ENCODE results near the gene TYW1B. TPM values are rescaled to one million over a fixed set of nuclear protein-coding genes. Genes with fewer than 3 reads are reported as not detected.
"Not testable (repeated sequence)": the region's sequence is repeated elsewhere in the genome, so short reads cannot be mapped to it uniquely, and the experiment has no call there.

TYW1B gene
- total and polyA plus RNA-seq, 2 of the 4 experiments (the other 2 are of a cell fraction): 1.0 to 1.8 TPM

GRCh38 chr7:72536038-72536437 is 292.0 kb downstream of the TYW1B start:
- H3K4me2 ChIP-seq (ENCODE audit: low read depth, low read length); dilution Hi-C loops (cut with HindIII; ENCODE audit: low sequenced_read_pairs, unreplicated experiment); H4K5ac ChIP-seq (ENCODE audit: low read depth, low read length); H3K4me1 ChIP-seq (ENCODE audit: control insufficient read depth, insufficient read depth, low read length); H2AK9ac ChIP-seq (replicated peaks; ENCODE audit: low read depth, low read length, poor library complexity); H2BK5ac ChIP-seq (ENCODE audit: low read depth, low read length, poor library complexity, severe bottlenecking); H3K18ac ChIP-seq (ENCODE audit: low read depth, low read length); H3K23ac ChIP-seq (ENCODE audit: low read depth, low read length); H3K36me3 ChIP-seq (ENCODE audit: control insufficient read depth, insufficient read depth, low read length); DNase-seq; intact Hi-C loops (cut with micrococcal nuclease); H3K79me1 ChIP-seq (ENCODE audit: low read depth in 1 of 2, low read length in 2 of 2); H3K9me1 ChIP-seq (ENCODE audit: insufficient read depth, low read length); BruUV-seq (replicated peaks); in situ Hi-C loops (cut with MboI; ENCODE audit: low sequenced_read_pairs); H2BK15ac ChIP-seq (ENCODE audit: low read depth, low read length); H3K4ac ChIP-seq (ENCODE audit: low read depth, low read length); H2AFZ ChIP-seq (replicated peaks; ENCODE audit: low read length, poor library complexity); H3K4me3 ChIP-seq (ENCODE audit: insufficient read depth, low read depth, low read length); H2BK20ac ChIP-seq (ENCODE audit: low read depth, low read length); H4K20me1 ChIP-seq (ENCODE audit: insufficient read depth, low read length); H2AK5ac ChIP-seq (ENCODE audit: low read depth, low read length); H4K91ac ChIP-seq (ENCODE audit: insufficient read depth, low read depth, low read length); H3K9me3 ChIP-seq (ENCODE audit: control insufficient read depth, insufficient read depth, low read length); H4K8ac ChIP-seq (ENCODE audit: low read depth in 2 of 2, low read length in 2 of 2); H2BK120ac ChIP-seq (ENCODE audit: low read depth, low read length); H3K27ac ChIP-seq (ENCODE audit: insufficient read depth, low read length); H3K27me3 ChIP-seq (ENCODE audit: control insufficient read depth, insufficient read depth, low read length); CTCF ChIA-PET; H3K9ac ChIP-seq (ENCODE audit: low read depth, low read length); ATAC-seq (ENCODE audit: low read depth); POLR2A ChIA-PET (ENCODE audit: unreplicated experiment); H3K14ac ChIP-seq (replicated peaks; ENCODE audit: low read depth, low read length); H3K56ac ChIP-seq (ENCODE audit: extremely low read depth, insufficient read depth, low read length): not testable (repeated sequence)
- no CpG with 5 or more reads among the region's 2 CpGs for WGBS, 2 experiments (ENCODE audit: extremely low coverage in 2 of 2, insufficient read length in 1 of 2)

- H3K4ac ChIP-seq (ENCODE audit: low read depth, low read length); H2BK5ac ChIP-seq (ENCODE audit: low read depth, low read length, poor library complexity, severe bottlenecking); H3K79me1 ChIP-seq (ENCODE audit: low read depth in 1 of 2, low read length in 2 of 2); POLR2A ChIA-PET (ENCODE audit: unreplicated experiment); H3K9ac ChIP-seq (ENCODE audit: low read depth, low read length); H3K9me3 ChIP-seq (ENCODE audit: control insufficient read depth, insufficient read depth, low read length); H2BK15ac ChIP-seq (ENCODE audit: low read depth, low read length); intact Hi-C loops (cut with micrococcal nuclease); H3K4me3 ChIP-seq (ENCODE audit: insufficient read depth, low read depth, low read length); H3K4me2 ChIP-seq (ENCODE audit: low read depth, low read length); H4K8ac ChIP-seq (ENCODE audit: low read depth in 2 of 2, low read length in 2 of 2); DNase-seq; H3K23ac ChIP-seq (ENCODE audit: low read depth, low read length); dilution Hi-C loops (cut with HindIII; ENCODE audit: low sequenced_read_pairs, unreplicated experiment); H3K56ac ChIP-seq (ENCODE audit: extremely low read depth, insufficient read depth, low read length); H3K9me1 ChIP-seq (ENCODE audit: insufficient read depth, low read length); H2AFZ ChIP-seq (replicated peaks; ENCODE audit: low read length, poor library complexity); BruUV-seq (replicated peaks); H3K36me3 ChIP-seq (ENCODE audit: control insufficient read depth, insufficient read depth, low read length); H3K27me3 ChIP-seq (ENCODE audit: control insufficient read depth, insufficient read depth, low read length); H3K4me1 ChIP-seq (ENCODE audit: control insufficient read depth, insufficient read depth, low read length); H2BK20ac ChIP-seq (ENCODE audit: low read depth, low read length); H4K91ac ChIP-seq (ENCODE audit: insufficient read depth, low read depth, low read length); H2AK5ac ChIP-seq (ENCODE audit: low read depth, low read length); H4K20me1 ChIP-seq (ENCODE audit: insufficient read depth, low read length); H4K5ac ChIP-seq (ENCODE audit: low read depth, low read length); H3K18ac ChIP-seq (ENCODE audit: low read depth, low read length); H2AK9ac ChIP-seq (replicated peaks; ENCODE audit: low read depth, low read length, poor library complexity); in situ Hi-C loops (cut with MboI; ENCODE audit: low sequenced_read_pairs); H2BK120ac ChIP-seq (ENCODE audit: low read depth, low read length); CTCF ChIA-PET; H3K14ac ChIP-seq (replicated peaks; ENCODE audit: low read depth, low read length); H3K27ac ChIP-seq (ENCODE audit: insufficient read depth, low read length); ATAC-seq (ENCODE audit: low read depth): not testable (repeated sequence)
- no CpG with 5 or more reads among the region's 3 CpGs for WGBS, 2 experiments (ENCODE audit: extremely low coverage in 2 of 2, insufficient read length in 1 of 2)
Measured at GRCh38 chr7:72531048-72531447, 297.0 kb downstream of the TYW1B start.

Measured in IMR-90 (cell line).